ENCODE measurements around the gene LSM12. TPM values are rescaled to one million over a fixed set of nuclear protein-coding genes. Genes with fewer than 3 reads are reported as not detected.
A peak's percentile ranks its signal among the peaks of the same experiment; 100 is the strongest.

Gene LSM12
- 13.2 and 77.5 TPM in 2 replicates for total RNA-seq (ENCODE audit: low replicate concordance)

DNA sequence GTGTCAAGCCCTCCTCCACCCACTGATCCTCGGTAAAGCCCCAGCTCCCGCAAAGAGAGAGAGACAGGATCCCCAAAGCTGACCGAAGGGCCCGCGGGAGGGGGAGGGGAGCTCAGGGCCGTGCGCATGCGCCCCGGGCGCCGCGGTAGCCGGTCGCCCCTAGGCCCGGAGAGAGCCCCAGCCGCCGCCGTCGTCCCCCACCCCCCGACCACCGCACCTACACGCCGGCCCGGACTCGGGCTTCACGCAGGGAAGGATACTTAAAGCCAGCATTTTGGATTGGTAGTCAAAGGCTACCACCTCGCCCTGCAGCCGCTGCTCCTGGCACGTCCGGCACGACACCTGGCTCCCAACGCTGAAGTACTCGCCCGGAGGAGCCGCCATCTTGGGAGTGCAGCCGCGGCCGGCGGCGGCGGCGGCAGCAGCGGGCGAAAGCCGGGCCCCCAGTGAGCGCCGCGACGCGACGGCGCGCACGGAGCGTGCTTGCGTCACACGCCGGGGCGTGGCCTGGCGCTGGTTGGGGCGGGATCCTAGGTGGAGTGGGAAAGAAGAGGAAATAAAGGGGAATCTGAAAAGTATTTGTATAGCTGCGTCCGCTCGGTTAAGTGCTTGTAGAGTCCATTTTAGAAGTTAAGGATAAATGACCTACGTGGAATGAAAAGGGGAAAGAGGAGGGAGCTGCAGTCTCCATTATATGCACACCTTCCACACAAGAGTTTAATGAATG is at the start of gene LSM12:
TSS of gene LSM12 (minus strand) at position 468 of the 727 bp plus-strand sequence. CDS start at position 384, 84 bp downstream.
- peak within 1 kb of the TSS; percentile 86 for H3K4me3 ChIP-seq (ENCODE audit: low read depth, low read length)
- peak; percentile 87 for DNase-seq (ENCODE audit: low read depth)
- TF ChIP-seq, protein P1, sequence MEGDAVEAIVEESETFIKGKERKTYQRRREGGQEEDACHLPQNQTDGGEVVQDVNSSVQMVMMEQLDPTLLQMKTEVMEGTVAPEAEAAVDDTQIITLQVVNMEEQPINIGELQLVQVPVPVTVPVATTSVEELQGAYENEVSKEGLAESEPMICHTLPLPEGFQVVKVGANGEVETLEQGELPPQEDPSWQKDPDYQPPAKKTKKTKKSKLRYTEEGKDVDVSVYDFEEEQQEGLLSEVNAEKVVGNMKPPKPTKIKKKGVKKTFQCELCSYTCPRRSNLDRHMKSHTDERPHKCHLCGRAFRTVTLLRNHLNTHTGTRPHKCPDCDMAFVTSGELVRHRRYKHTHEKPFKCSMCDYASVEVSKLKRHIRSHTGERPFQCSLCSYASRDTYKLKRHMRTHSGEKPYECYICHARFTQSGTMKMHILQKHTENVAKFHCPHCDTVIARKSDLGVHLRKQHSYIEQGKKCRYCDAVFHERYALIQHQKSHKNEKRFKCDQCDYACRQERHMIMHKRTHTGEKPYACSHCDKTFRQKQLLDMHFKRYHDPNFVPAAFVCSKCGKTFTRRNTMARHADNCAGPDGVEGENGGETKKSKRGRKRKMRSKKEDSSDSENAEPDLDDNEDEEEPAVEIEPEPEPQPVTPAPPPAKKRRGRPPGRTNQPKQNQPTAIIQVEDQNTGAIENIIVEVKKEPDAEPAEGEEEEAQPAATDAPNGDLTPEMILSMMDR (IDR thresholded peaks at IDR 0.05; ENCODE audit: insufficient read depth, low read length), result no peak

DNA sequence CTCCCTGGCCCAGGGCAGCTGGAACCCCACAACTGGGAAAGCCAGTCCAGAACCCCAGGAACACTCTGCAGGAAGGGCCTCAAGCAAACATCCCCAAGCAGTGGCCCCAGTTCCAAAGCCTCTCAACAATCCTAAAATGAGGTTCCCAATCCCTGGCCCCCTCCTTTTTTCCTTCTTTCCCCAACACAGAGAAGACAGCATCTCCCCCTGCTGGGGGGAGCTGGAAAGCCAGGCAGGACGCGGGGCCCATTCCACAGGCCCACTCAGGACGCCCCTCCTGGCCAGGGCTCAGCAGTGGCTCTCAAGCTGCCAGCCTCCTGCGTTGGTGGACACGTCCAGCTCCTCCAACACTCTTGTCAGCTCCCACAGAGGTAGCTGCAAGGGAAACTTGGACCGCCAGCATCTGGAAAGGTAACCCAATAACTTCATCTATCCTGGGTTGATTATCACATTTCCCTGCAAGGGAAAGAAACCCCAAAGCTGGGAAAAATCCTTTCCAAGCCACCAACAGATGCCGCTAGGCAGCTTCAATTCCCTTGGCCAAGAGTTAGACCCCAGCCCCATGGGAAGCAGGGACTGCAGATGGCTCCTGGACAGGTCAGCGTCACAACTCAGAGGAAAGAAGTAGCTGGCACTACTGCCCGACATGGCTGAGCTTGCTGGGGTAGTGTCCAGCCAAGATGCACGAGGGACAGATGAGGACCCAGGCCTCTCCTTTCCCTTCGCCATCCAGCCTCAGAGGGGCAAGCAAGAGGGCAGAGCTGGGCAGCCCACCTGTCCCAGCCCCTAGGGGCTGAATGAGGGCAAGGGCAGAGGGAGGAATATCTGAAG is 49.3 kb upstream of the LSM12 start:
- DNase-seq (ENCODE audit: low read depth), result peak; percentile 44
- TF ChIP-seq, protein P1 (IDR thresholded peaks at IDR 0.05; ENCODE audit: insufficient read depth, low read length), result peak; percentile 79
- no peak overlapping the region for H3K4me3 ChIP-seq (ENCODE audit: low read depth, low read length)

DNA sequence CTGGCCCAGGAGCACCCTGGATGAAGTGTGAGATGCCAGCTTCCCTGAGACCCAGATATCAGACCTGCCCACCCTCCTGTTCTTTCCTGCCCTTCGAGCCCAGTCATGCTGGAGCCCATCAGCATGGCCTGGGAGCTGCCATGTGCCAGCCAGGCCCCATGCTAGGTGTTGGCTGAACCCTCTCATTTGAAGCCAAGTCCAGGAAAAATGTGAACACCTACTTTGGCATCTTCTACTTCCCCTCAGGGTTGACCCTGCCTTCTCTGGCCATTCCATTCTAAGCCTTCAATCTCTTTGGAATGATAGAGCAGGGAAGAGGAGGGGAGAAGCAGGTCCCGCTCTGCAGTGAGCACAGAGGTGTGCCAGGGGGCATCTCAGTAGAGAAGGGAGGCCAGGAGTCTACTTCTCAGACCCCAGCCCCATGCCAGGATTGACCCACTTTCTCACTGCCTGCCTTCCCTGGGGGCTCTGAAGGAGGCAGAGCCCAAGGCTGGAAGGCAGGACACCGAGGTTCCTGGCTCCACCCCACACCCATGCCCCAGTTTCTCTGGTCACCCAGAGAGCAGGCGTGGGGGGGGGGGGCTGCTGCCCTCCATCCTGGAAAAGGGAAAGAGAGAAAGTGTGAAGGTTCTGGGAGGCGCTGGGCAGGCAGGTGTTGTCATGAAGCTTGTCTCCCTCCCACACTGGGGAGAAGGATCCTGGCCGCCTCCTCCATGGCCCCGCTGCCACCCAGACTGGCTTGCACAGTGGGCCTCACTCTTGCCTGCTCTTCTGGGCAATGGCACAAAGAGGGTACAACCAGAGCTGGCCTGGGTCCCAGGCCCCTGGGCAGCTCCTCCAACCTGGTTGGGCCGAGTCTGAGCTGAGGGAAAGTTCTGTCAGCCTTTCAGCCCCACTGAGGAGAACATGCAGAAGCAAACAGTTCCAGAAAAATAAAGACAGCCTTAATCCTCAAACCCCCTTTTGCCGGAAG is 47.7 kb upstream of the LSM12 start:
- no peak overlapping the region for H3K4me3 ChIP-seq (ENCODE audit: low read depth, low read length)
- DNase-seq (ENCODE audit: low read depth), result no peak
- TF ChIP-seq, protein P1 (IDR thresholded peaks at IDR 0.05; ENCODE audit: insufficient read depth, low read length), result no peak

DNA sequence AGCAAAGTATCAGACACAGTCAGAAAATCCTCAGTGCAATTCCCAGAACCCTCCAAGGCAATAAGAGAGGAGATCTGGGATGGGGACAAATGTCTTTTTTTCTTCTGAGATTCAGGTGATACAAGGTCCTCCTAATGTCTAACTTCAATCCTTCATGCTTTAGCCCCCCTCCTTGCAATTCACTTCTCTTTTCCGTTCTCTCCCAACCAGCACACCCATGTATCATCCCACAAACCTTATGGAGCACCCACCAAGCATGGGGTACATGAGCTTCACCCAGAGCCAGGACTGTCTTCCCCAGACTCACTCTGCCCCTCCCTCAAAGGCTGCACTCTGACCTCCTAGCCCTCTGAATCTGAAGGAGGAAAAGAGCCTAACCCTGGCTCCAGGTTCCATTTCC is 46.9 kb upstream of the LSM12 start:
- DNase-seq (ENCODE audit: low read depth), result no peak
- no peak overlapping the region for H3K4me3 ChIP-seq (ENCODE audit: low read depth, low read length)
- TF ChIP-seq, protein P1 (IDR thresholded peaks at IDR 0.05; ENCODE audit: insufficient read depth, low read length), result no peak

- TF ChIP-seq, protein P1 (IDR thresholded peaks at IDR 0.05; ENCODE audit: insufficient read depth, low read length), result no peak
- DNase-seq (ENCODE audit: low read depth), result no peak
These were observed 46.1 kb upstream of the LSM12 start for GRCh38 chr17:44112284-44113280.

More at GRCh38 chr17:44112284-44113280, 46.1 kb upstream of the LSM12 start:
- H3K4me3 ChIP-seq (ENCODE audit: low read depth, low read length), result no peak overlapping the region

Data from fibroblast of the aortic adventitia (primary cell).